HG02678 (cell line): ENCODE measurements around the gene FRMD5.

Source experiments
- ATAC-seq: cut with Tn5 transposase; IDR thresholded peaks from one replicate; pipeline ENCODE4 v1.9.1; 2021; ENCODE audit warnings: mild to moderate bottlenecking, moderate library complexity; ENCODE audit not compliant: unreplicated experiment

The FRMD5 gene

DNA sequence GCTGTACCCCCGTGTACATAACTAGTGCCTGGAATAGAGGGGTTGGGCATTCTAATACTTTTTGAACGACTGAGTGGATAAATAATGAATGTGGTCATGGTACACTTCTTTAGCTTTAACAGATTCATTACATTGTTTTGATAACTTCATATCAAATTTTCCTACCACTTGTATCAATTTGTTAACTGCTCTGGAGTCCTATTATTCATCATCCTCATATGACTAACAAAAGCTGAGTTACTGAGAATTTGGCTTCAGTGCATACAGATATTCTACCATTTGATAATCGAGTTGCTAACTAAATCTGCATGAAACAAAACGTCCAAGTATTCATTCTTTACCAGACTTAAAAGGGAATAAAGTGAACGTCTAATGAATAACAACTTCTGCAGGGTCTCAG, 31.7 kb downstream of the FRMD5 start:
- ATAC-seq, result no peak

DNA sequence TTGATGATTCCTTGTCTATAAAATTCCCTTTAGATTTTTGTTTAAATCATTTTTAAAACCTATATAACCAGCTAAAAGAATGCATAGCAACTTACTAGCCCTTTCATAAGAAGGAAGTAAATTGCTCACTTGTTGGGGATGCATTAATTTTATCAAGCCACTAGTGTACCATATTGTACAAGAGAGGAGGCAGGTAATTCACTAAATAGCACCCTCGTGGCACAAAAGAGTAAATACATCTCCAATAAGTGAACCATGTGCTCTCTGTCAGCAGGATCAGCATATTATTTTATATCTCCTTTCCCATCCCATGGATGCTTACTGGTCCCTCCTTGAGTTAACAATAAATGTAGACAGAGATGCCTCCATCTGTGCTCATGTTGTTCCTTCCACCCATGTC, 34.3 kb downstream of the FRMD5 start:
- ATAC-seq, result no peak

DNA sequence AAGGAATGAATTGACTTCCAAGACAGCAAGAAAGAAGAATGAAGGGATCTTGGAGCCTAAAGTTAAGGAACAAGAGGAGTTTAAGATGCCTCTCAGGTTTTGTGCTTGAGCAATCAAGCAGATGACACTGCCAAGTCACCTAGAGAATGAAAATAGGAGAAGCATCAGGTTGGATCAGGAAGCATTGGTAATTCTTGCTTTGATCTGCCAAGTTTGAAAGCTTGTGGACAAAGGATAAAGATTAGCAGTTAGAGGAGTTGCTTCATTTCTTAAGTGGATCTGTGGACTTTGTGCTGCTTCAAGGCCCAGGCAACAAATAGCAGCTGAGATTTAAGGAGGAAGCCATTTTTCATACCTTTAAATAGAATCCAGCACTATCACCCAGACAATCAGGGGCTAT, 35.6 kb downstream of the FRMD5 start:
- no peak for ATAC-seq

DNA sequence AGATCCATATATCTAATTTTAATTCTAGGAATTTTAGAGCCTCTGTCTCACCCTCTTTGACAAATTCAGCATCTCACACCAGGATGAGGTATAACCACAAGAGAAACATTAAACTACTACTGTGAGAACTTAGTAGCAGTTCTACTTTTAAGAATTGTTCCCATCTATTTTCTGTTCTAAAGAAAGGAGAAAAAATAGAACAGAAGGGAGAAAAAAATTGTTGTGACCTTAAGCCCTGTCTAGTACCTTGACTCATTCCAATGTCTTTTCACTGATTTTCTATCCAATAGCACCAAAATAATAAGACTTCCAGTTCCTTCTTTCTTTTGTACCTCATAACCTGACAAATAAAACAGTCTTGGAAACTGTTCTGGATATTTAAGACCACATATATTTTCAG, 37.0 kb downstream of the FRMD5 start:
- no peak for ATAC-seq

DNA sequence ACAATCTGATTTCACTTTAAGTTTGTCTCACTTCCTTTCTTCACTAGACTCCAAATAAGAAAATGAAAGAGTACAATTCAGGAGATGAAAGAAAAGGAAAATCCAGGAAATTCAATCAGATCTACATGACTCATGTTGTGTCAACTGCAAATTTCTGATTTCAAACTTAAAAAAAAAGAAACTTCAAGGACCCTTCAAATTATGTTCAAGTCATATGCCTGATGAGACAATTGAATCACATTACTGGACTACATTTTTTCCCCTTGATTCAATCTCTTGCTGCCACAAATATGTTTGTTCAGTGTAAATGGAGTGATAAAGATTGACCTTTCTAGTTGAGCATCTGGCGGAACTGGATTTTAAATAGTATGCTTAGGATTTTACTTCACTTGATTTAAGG, 37.4 kb downstream of the FRMD5 start:
- no peak for ATAC-seq

- ATAC-seq, result no peak
Measured at GRCh38 chr15:44153352-44153751, 41.7 kb downstream of the FRMD5 start.

DNA sequence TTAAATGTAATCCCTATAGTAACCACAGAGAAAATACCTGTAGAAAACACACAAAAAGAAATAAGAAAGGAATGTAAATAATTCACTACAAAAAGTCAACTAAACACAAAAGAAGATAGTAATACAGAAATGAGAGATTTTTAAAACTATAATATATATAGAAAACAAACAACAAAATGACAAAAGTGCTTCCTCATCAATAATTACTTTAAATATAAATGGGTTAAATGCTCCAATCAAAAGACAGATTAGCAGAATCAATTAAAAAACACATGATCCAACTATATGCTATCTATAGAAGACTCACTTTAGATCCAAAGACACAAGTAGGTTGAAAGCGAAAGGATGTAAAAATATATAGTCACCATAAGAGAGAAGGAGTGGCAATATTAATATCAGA, 45.8 kb downstream of the FRMD5 start:
- no peak for ATAC-seq

- no peak for ATAC-seq
Measured at GRCh38 chr15:44148580-44148979, 46.5 kb downstream of the FRMD5 start.

- ATAC-seq, result no peak
Measured at GRCh38 chr15:44147636-44148035, 47.4 kb downstream of the FRMD5 start.

- no peak for ATAC-seq
Measured at GRCh38 chr15:44145495-44145894, 49.6 kb downstream of the FRMD5 start.

DNA sequence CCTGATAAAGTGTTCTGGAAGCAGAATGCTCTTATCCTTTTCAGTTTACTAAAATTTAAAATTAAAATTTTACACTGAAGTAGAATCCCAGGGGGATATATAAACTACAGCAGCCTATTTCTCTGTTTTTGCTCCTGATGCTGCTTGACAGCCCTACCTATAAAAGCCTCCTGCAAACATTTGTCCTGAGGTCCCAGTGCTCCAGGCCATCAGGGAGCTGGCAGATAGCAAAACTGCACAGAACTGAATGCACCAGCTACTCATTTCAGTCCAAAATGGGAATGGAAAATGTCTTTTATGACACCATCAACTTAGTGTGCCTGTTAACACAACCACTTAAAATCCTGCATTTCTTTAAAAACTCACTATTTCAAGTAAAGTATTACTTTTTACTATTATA, 50.1 kb downstream of the FRMD5 start:
- no peak for ATAC-seq

DNA sequence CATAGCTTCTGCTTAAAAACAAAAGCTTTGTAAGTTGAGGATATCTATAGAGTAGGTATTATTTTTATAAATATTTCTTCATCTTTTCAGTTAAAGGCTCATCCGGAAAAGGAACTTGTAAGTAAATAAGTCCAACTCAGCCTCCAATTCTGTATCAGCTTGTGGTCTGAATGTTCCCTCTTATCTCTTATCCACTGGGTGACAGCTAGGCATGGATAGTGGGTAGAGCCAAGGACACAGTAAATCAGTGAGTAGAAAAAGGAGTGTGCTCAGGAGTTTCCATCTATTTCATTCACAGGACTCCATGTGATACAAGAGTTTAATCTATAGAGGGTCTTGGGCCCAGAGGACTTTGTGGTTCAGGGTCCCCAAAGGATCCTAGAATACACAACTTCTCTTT, 50.9 kb downstream of the FRMD5 start:
- ATAC-seq, result no peak

DNA sequence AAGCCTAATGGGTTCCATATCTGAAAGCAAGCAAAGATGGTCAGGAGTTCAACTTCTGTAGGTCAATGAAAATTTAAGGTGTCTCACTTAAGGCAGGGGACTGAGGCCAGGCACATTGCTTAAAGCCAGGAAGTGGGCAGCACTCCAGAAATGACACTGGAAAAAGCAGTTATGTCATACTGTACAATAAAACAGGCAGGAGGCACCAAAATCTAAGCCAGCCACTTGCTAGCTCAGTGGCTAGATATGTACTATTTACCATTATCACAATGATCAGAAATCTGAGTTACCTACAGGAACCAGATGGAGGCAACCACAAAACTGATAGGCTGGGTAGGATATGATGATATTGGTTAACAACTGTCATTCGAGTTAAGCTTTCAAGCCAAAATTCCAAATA, 57.3 kb downstream of the FRMD5 start:
- no peak for ATAC-seq

DNA sequence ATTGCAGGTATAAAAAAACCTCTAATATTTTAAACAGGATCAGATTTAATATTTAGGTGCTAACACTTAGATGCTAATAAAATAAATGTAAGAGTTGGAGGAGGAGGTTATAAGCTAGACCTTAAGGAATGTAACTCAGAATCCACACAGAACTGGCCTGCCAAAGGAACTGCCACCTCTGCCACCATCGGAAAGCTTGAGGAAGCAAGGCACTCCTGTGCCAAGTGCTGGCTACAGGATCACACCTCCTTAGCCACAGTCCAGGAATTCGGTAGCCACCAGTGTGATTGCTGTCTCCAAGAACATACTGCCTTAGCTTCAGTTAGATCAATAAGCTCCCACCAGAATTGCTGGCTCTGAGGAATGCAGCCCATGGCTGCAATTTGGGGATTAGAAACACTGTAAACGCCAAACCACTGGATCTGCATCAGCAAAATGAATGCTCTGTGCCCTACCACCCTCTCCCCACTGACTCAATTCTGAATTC, 58.0 kb downstream of the FRMD5 start:
- ATAC-seq, result no peak

DNA sequence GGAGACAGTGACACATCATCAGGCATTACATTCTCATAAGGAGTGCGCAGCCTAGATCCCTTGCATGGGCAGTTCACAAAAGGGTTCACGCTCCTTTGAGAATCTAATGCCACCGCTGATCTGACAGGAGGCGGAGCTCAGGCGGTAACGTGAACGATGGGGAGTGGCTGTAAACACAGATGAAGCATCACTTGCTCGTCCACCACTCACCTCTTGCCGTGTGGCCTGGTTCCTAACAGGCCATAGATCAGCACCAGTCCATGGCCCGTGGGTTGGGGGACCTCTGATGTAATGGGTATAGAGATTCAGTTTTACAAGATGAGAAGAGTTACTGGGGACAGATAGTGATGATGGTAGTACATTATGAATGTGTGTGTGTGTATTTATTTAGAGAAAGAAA, 63.0 kb downstream of the FRMD5 start:
- ATAC-seq, result no peak

DNA sequence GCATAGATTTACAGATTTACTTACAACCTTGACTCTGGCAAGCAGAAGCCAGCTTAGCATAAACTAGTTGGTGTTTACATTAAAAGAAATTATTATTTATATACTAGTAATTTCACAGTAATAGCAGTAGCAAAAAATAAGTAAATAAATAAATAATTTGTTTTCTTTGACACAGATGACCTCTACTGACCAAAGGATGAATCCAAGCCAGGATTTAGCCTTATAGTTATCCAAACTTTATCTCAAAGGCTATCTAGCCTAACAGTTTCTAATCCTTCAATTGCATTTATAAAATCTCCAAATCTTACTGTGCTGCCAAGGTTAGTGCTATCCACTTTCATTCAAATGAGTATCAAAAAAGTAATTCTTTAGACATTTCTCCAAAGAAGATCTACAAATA, 64.3 kb downstream of the FRMD5 start:
- ATAC-seq, result no peak

- no peak for ATAC-seq
Measured at GRCh38 chr15:44129911-44130310, 65.2 kb downstream of the FRMD5 start.

DNA sequence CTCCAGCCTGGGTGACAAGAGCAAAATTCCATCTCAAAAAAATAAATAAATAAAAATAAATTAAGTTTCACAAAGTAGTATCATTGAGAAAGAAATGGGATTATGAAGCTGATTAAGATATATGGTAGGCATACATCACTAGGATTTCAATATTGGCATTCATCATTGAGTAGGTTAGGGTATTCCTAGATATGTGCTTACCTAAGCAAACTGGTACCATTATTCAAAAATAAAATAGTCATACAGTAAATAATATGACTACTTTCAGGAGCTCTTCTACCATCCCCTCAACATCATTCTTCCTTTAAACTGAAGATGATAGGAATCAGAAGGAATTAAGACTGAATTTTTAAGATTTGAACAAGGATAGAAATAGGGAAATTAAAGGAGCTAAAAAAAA, 66.6 kb downstream of the FRMD5 start:
- ATAC-seq, result no peak

DNA sequence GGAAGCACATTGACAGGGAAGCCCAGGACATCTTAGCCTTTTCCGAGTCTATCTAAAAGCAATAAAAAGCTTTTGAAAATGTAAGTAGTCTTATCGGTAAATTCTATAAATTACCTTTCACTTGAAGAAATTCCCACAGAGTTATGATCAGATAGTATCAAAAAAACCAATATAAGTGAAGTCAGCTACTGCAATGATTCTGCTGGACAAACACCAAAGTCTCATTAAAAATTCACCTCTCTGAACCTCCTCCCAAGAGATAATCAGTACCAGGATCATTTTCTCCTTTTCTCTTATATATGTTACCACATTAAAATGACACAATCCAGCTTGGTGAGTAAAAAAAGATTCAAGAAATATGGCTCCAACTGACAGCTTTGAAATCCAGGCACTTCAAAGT, 69.2 kb downstream of the FRMD5 start:
- no peak for ATAC-seq

DNA sequence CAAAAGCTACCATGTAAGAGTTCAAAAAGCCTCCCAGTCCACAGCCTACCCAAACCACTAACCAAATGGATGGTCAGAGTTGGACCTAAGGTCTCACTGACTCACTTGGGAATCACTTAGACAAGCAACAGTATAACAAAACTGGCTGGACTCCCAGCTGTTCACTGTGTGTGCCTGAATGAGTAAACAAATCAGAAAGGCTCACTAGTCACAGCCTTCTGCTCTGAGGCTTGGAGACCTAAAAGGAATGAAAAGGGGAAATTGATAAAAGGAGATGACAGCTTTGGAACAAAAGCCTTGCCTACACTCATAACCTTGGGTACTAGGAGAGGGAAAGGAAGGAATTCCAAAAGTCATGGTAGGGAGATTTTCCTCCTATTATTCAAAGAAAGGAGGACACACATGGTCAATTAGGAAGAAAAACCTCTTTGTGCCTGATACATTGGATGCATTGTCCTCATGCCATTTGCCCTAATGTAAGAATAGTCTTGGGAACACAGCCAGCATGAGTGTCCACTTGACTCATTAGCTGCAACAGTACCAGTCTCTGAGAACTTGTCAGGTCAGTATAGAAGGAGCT, 92.3 kb downstream of the FRMD5 start:
- no peak for ATAC-seq

GRCh38 chr15:44101944-44102343, 93.1 kb downstream of the FRMD5 start:
- no peak for ATAC-seq

- ATAC-seq, result no peak
Measured at GRCh38 chr15:44101286-44101685, 93.8 kb downstream of the FRMD5 start.

GRCh38 chr15:44099671-44100070, 95.4 kb downstream of the FRMD5 start:
- ATAC-seq, result no peak

DNA sequence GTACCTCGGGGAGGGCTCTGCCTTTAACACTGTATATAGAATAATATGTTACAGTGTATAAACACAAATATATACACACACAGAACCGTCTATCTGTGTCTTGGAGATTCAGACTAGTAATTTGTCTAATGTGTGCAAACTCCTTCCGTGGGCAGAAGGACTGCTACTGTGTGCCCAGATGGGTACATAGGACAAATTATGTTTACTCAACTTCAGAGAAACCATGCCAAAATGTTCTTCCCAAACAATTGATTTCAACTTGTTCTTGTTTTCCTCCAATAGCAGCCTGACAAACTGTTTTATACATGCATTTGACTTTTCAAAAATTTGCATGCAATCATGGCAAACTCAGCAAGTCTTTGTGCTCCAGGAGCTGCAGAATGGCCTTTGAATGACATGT, 97.5 kb downstream of the FRMD5 start:
- ATAC-seq, result no peak
